ENCODE data around the gene ARSG. TPM values are rescaled to one million over a fixed set of nuclear protein-coding genes. Genes with fewer than 3 reads are reported as not detected.

The ARSG gene
- total and polyA plus RNA-seq, 7 donors: 1.7 to 6.1 (median 2.5) TPM

GRCh38 chr17:68318103-68318991 lies 27.1 kb downstream of the ARSG start:
- Histone ChIP-seq H3K4me3 (peak overlapping the region; percentile 10), H3K4me1 (peaks cover 37% of the 10 kb centered on the region), H3K27ac (peak overlapping the region; percentile 99), H3K27me3 (ENCODE audit: insufficient read depth in 3 of 3, low read length in 2 of 3) (no peaks in the 10 kb centered on the region), H3K9me3 (no peaks in the 10 kb centered on the region), H3K36me3 (ENCODE audit: insufficient read depth in 1 of 2, low read depth in 1 of 2) (no peaks in the 10 kb centered on the region)
- intact Hi-C loops (cut with DNase I): loop anchor here in 1 of 2 donors (2.0 to 5.0 kb wide), 2 partner anchors 28 to 144 kb away; partner anchors contain the start of genes ARSG and SLC16A6
- 42 to 57% (median 49%) methylated on average over 8 of the region's 8 CpGs for WGBS, 3 donors
- DNase-seq (peak; percentile 55 to 84), ATAC-seq (peak; percentile 88 to 91 (median 90))
- no peak for TF ChIP-seq CTCF (IDR thresholded peaks at IDR 0.05)

GRCh38 chr17:68319410-68320162 lies 28.3 kb downstream of the ARSG start:
- WGBS, 3 donors: 77 to 83% (median 82%) methylated on average over 12 of the region's 12 CpGs
- peak overlapping the region; percentile 23 for H3K4me3 ChIP-seq
- H3K36me3 ChIP-seq (ENCODE audit: insufficient read depth in 1 of 2, low read depth in 1 of 2): no peaks in the 10 kb centered on the region
- DNase-seq: peak in 1 of 2 donors; percentile 74
- H3K9me3 ChIP-seq: no peaks in the 10 kb centered on the region
- TF ChIP-seq CTCF (IDR thresholded peaks at IDR 0.05): no peak
- peak; percentile 67 to 77 (median 72) for ATAC-seq
- H3K4me1 ChIP-seq: peaks cover 43% of the 10 kb centered on the region
- no peaks in the 10 kb centered on the region for H3K27me3 ChIP-seq (ENCODE audit: insufficient read depth in 3 of 3, low read length in 2 of 3)
- peak overlapping the region; percentile 99 for H3K27ac ChIP-seq
- intact Hi-C loops (cut with DNase I): loop anchor here in 1 of 2 donors (2.0 to 5.0 kb wide), 2 partner anchors 29 to 143 kb away; partner anchors contain the start of genes ARSG and SLC16A6

- Histone ChIP-seq H3K27ac (peak overlapping the region; percentile 99), H3K4me3 (no peak overlapping the region), H3K4me1 (peaks cover 50% of the 10 kb centered on the region), H3K9me3 (no peaks in the 10 kb centered on the region), H3K27me3 (ENCODE audit: insufficient read depth in 3 of 3, low read length in 2 of 3) (no peaks in the 10 kb centered on the region), H3K36me3 (ENCODE audit: insufficient read depth in 1 of 2, low read depth in 1 of 2) (no peaks in the 10 kb centered on the region)
- ATAC-seq: no peak
- intact Hi-C loops (cut with DNase I): no loop called here
- no peak for TF ChIP-seq CTCF (IDR thresholded peaks at IDR 0.05)
- WGBS, 3 donors: 52 to 61% (median 56%) methylated on average over 5 of the region's 5 CpGs
- no peak for DNase-seq
Measured at GRCh38 chr17:68320311-68320865, 29.1 kb downstream of the ARSG start.

GRCh38 chr17:68320943-68321555 lies 29.8 kb downstream of the ARSG start:
- Histone ChIP-seq H3K27ac (peak overlapping the region; percentile 99), H3K27me3 (ENCODE audit: insufficient read depth in 3 of 3, low read length in 2 of 3) (no peaks in the 10 kb centered on the region), H3K9me3 (no peaks in the 10 kb centered on the region), H3K4me3 (no peak overlapping the region), H3K4me1 (peaks cover 53% of the 10 kb centered on the region), H3K36me3 (ENCODE audit: insufficient read depth in 1 of 2, low read depth in 1 of 2) (no peaks in the 10 kb centered on the region)
- DNase-seq (no peak), ATAC-seq (no peak)
- intact Hi-C loops (cut with DNase I): no loop called here
- no peak for TF ChIP-seq CTCF (IDR thresholded peaks at IDR 0.05)
- 92 to 99% (median 96%) methylated on average over 7 of the region's 7 CpGs for WGBS, 3 donors
